GM12878 (cell line): ENCODE measurements around the gene LRRC37A3. TPM values are rescaled to one million over a fixed set of nuclear protein-coding genes. Genes with fewer than 3 reads are reported as not detected.
"Not testable (repeated sequence)": the region's sequence is repeated elsewhere in the genome, so short reads cannot be mapped to it uniquely, and the experiment has no call there.

Experiments used
- ATAC-seq: fragments of 200-7000 bp; cut with Tn5 transposase; 3 replicates; pipeline ENCODE4 v1.9.1; 2020; ENCODE audit warnings: mild to moderate bottlenecking, moderate library complexity
- BruUV-seq: library from RNA; stranded (reverse); fragments of 400-500 nt; replicated peaks from 2 replicates; lab custom pipeline; 2021; lab: Mats Ljungman, UMichigan
- CTCF ChIA-PET: fragments of 300-600 bp; sonication (Branson Sonifier 250); formaldehyde crosslinking; extraction: SDS; loops from one replicate; lab custom pipeline; 2021; ENCODE audit warnings: inconsistent platforms; lab: Yijun Ruan, JAX
- POLR2A ChIA-PET: fragments of 350-600 bp; formaldehyde crosslinking; extraction: SDS; loops from one replicate; lab custom pipeline; 2021; ENCODE audit warnings: inconsistent platforms; lab: Charles Lee
- RAD21 ChIA-PET: fragments of 300-600 bp; sonication (Branson Sonifier 250); formaldehyde crosslinking; loops from one replicate; lab custom pipeline; 2023; ENCODE audit warnings: antibody characterized with exemption; ENCODE audit not compliant: unreplicated experiment; lab: Charles Lee
- SMC1A ChIA-PET: fragments of 300-600 bp; sonication (Branson Sonifier 250); formaldehyde crosslinking; loops from one replicate; lab custom pipeline; 2023; ENCODE audit not compliant: unreplicated experiment, uncharacterized antibody; lab: Charles Lee
- DNase-seq: peaks from one replicate; pipeline ENCODE4 v3.0.0-alpha.2; 2011; ENCODE audit warnings: low read depth, low spot score
- FAIRE-seq: peaks from 3 replicates; lab custom pipeline; 2011; peaks lifted over from hg19 to GRCh38; lab: Jason Lieb, UNC
- H2AFZ ChIP-seq: 2 replicates; pipeline ENCODE4 v1.6.0; 2011; ENCODE audit warnings: low read depth, low read length, control low read depth; ENCODE audit not compliant: control insufficient read depth
- H3K27ac ChIP-seq: 2 replicates; pipeline ENCODE4 v1.5.1; 2011; ENCODE audit warnings: control low read depth; ENCODE audit not compliant: control insufficient read depth, insufficient read depth
- H3K27me3 ChIP-seq, 2 experiments: replicated peaks in 1 of 2; 2 replicates each; pipeline versions ENCODE4 v1.6.0 to v1.6.1; 2011; ENCODE audit warnings: low read length in 1 of 2; ENCODE audit not compliant: control insufficient read depth in 2 of 2, insufficient read depth in 2 of 2
- H3K36me3 ChIP-seq, 2 experiments: 2 replicates each; pipeline ENCODE4 v1.5.1; 2011; ENCODE audit warnings: low read length in 1 of 2; ENCODE audit not compliant: control insufficient read depth in 2 of 2, insufficient read depth in 2 of 2
- H3K4me1 ChIP-seq: 2 replicates; pipeline ENCODE4 v1.6.1; 2011; ENCODE audit warnings: mild to moderate bottlenecking, low read length, moderate library complexity, mixed read lengths; ENCODE audit not compliant: control insufficient read depth, insufficient read depth
- H3K4me2 ChIP-seq: 2 replicates; pipeline ENCODE4 v1.6.0; 2011; ENCODE audit warnings: control low read depth; ENCODE audit not compliant: control insufficient read depth, insufficient read depth
- H3K4me3 ChIP-seq: fragments of 200-600 bp; sonication (generic); 2 replicates; pipeline ENCODE4 v1.5.1; 2016
- H3K79me2 ChIP-seq: 2 replicates; pipeline ENCODE4 v1.6.0; 2011; ENCODE audit warnings: low read length; ENCODE audit not compliant: control insufficient read depth, insufficient read depth
- H3K9ac ChIP-seq: 2 replicates; pipeline ENCODE4 v1.8.0; 2011; ENCODE audit warnings: low read length, control low read depth, mixed read lengths; ENCODE audit not compliant: control insufficient read depth, insufficient read depth
- H3K9me3 ChIP-seq: replicated peaks from 3 replicates; pipeline ENCODE4 v1.5.1; 2011; ENCODE audit warnings: mild to moderate bottlenecking, low read length; ENCODE audit not compliant: control insufficient read depth, insufficient read depth
- H4K20me1 ChIP-seq: 2 replicates; pipeline ENCODE4 v1.6.0; 2011; ENCODE audit not compliant: control insufficient read depth, insufficient read depth
- WGBS: methylation state at CpG from one replicate; pipeline ENCODE4 v1.1.6; 2016; ENCODE audit warnings: low lambda C conversion rate; ENCODE audit not compliant: insufficient replicate concordance, insufficient coverage; ENCODE audit errors: missing lambda C conversion rate; 5-methylcytosine and 5-hydroxymethylcytosine counted together
- in situ Hi-C: fragments of 300-500 bp; cut with MboI; formaldehyde crosslinking; loops from 9 replicates; pipeline ENCODE4 v1.14.3; 2018; ENCODE audit warnings: mixed read lengths
- intact Hi-C: fragments of 100-400 bp; cut with micrococcal nuclease; formaldehyde crosslinking; loops from one replicate; pipeline ENCODE4 v1.14.2; 2022; ENCODE audit not compliant: unreplicated experiment
- polyA plus RNA-seq, 11 experiments: library from polyadenylated mRNA; depleted of rRNA in 4 of 11; unstranded in 6 of 11; stranded (reverse) in 5 of 11; fragments of >200 nt; fragmentation: Nextera tagmentation in 4 of 11; fragmentation: Illumina TruSeq in 1 of 11; extraction: Ambion mirVana in 4 of 11; extraction: Trizol in 1 of 11; gene quantifications; 1 replicate in 1 of 11; 2 replicates in 10 of 11; pipeline versions ENCODE4 v1.2.1 to v1.2.3, GENCODE V29; 2011 to 2016; ENCODE audit warnings: inconsistent platforms in 2 of 11, missing spikeins in 2 of 11, low read depth in 1 of 11
- total RNA-seq, 4 experiments: library from RNA; depleted of rRNA in 3 of 4; stranded (reverse); fragments of >200 nt in 3 of 4; fragmentation: Illumina TruSeq in 1 of 4; extraction: Trizol in 1 of 4; gene quantifications; 2 replicates each; pipeline versions ENCODE4 v1.2.1 to v1.2.3, GENCODE V29; 2013 to 2021

Gene LRRC37A3
- total and polyA plus RNA-seq, 10 of the 15 experiments (the other 5 are each of a cell fraction or from before 2014, with no cell fraction given) = 0.18 to 10.0 (median 2.7) TPM

DNA sequence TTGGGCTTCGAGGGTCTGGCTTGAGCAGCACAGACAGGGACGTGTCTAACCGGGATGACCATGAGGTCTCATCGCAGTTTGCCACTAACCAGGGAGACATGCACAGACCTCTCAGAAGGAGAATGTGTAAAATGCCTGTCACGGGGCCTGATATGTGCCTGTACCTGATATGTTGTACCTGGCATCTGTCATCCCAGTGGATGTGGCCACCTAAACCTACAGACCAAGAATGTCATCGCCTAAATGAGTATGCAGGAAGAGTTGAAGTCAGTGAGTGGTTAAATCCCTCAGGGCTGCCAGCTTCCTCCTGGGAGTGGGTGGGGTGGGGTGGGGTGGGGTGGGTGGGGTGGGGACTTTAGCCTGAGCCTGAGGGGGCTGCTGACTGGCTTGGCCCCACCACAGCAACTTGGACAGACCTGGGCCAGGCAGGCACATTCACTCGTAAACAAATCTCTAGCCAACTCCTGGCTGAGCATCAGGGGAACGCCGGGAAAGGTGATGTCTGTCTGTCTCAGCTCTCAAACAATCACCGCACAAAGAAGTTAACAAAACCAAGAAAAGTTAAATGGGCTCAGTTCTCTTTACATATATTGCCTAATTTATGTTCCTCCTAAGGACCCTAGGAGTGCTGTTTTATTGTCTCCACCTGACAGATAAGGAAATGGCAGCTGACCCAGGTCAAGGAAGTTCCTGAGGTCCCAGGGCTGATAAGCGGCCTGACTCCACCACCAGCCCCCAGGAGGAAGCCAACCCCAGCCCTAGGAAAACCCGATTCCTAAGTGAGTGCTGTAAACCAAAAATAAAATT lies 89.3 kb downstream of the LRRC37A3 start:
- in situ Hi-C loops, H3K4me1 ChIP-seq, CTCF ChIA-PET, FAIRE-seq, H3K79me2 ChIP-seq, H3K4me2 ChIP-seq, H2AFZ ChIP-seq, intact Hi-C loops, H4K20me1 ChIP-seq, ATAC-seq, H3K9ac ChIP-seq, RAD21 ChIA-PET, H3K27me3 ChIP-seq, H3K27ac ChIP-seq, H3K4me3 ChIP-seq, DNase-seq, H3K36me3 ChIP-seq, POLR2A ChIA-PET, SMC1A ChIA-PET, BruUV-seq, H3K9me3 ChIP-seq: not testable (repeated sequence)
- WGBS = 85% methylated on average over 10 of the region's 12 CpGs

GRCh38 chr17:64829068-64829467 lies 90.2 kb downstream of the LRRC37A3 start:
- FAIRE-seq = not testable (repeated sequence)

DNA sequence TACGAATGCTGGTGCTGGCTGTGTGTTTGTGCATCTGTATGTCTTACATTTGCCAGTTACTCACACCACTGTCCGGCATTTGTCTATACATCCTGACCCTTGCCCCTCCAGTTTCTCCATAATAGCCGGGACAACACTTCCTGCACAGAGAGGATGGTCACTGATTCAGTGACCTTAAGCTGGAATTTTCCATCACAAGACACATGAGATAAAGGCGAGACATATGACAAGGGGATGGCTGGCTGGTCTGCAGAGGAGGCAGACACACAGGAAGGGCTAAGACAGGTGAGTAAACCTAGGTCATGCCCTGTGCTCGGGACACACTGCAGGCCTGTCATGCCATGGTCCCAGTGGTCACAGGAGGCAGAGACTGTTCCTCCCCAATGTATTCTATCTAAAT lies 100.4 kb downstream of the LRRC37A3 start:
- RAD21 ChIA-PET, BruUV-seq, FAIRE-seq, ATAC-seq, SMC1A ChIA-PET, H3K9me3 ChIP-seq, H3K36me3 ChIP-seq, H3K79me2 ChIP-seq, H3K9ac ChIP-seq, H3K4me3 ChIP-seq, intact Hi-C loops, H3K27me3 ChIP-seq, POLR2A ChIA-PET, H3K27ac ChIP-seq, in situ Hi-C loops, H3K4me1 ChIP-seq, H4K20me1 ChIP-seq, DNase-seq, H3K4me2 ChIP-seq, CTCF ChIA-PET, H2AFZ ChIP-seq: not testable (repeated sequence)
- WGBS = 86% methylated on average over 5 of the region's 5 CpGs

More at GRCh38 chr17:64829068-64829467, 90.2 kb downstream of the LRRC37A3 start:
- ATAC-seq = peak; percentile 47; the same call in 2 of the 3 replicates
- RAD21 ChIA-PET, H2AFZ ChIP-seq, H3K27ac ChIP-seq, H3K9me3 ChIP-seq, H3K4me3 ChIP-seq, H4K20me1 ChIP-seq, H3K9ac ChIP-seq, DNase-seq, H3K4me2 ChIP-seq, H3K4me1 ChIP-seq, POLR2A ChIA-PET, in situ Hi-C loops, SMC1A ChIA-PET, BruUV-seq, H3K27me3 ChIP-seq, H3K36me3 ChIP-seq, intact Hi-C loops, CTCF ChIA-PET, H3K79me2 ChIP-seq: not testable (repeated sequence)
- WGBS = 94% methylated on average over 4 of the region's 5 CpGs

- H3K4me2 ChIP-seq, H3K9ac ChIP-seq, POLR2A ChIA-PET, H3K36me3 ChIP-seq, SMC1A ChIA-PET, intact Hi-C loops, H4K20me1 ChIP-seq, H3K27me3 ChIP-seq, BruUV-seq, CTCF ChIA-PET, H3K4me1 ChIP-seq, DNase-seq, H3K4me3 ChIP-seq, in situ Hi-C loops, RAD21 ChIA-PET, H2AFZ ChIP-seq, H3K27ac ChIP-seq, ATAC-seq, H3K79me2 ChIP-seq, H3K9me3 ChIP-seq: not testable (repeated sequence)
- FAIRE-seq = peak; percentile 72
- 72% methylated on average over 5 of the region's 5 CpGs for WGBS
Measured at GRCh38 chr17:64815833-64816198, 103.5 kb downstream of the LRRC37A3 start.
